ENCODE results near the gene BICD1. TPM values are rescaled to one million over a fixed set of nuclear protein-coding genes. Genes with fewer than 3 reads are reported as not detected.

The BICD1 gene
- total RNA-seq, 1 experiment from 2014 or later = 41.3 TPM

- no peak for DNase-seq
- ChIA-PET POLR2A (ENCODE audit: unreplicated experiment) (no interaction called here), CTCF (no interaction called here)
- Histone ChIP-seq H3K4me2 (no peak overlapping the region), H2AFZ (no peak overlapping the region), H3K36me3 (ENCODE audit: low read depth) (no peaks in the 10 kb centered on the region), H3K9me2 (ENCODE audit: insufficient read depth) (no peaks in the 10 kb centered on the region), H3K79me2 (ENCODE audit: low read depth) (no peaks in the 10 kb centered on the region), H3K4me3 (no peak overlapping the region), H3K27me3 (ENCODE audit: insufficient read depth, low read depth) (no peaks in the 10 kb centered on the region), H3K9me3 (ENCODE audit: insufficient read depth, low read depth) (no peaks in the 10 kb centered on the region), H4K20me1 (ENCODE audit: insufficient read depth) (no peaks in the 10 kb centered on the region), H3K27ac (no peak overlapping the region), H3F3A (ENCODE audit: insufficient read depth, low read depth) (no peaks in the 10 kb centered on the region), H3K4me1 (replicated peaks; ENCODE audit: insufficient read depth) (no peaks in the 10 kb centered on the region)
- intact Hi-C loops (cut with micrococcal nuclease; ENCODE audit: unreplicated experiment) = loop anchor here (10.0 kb wide), 1 partner anchor 611 kb away; the partner anchor contains the start of gene DNM1L
- no TSS peak for BruUV-seq (replicated peaks)
- no peak for TF ChIP-seq EZH2 (IDR thresholded peaks at IDR 0.05; ENCODE audit: low read depth)
- no peak for TF ChIP-seq CTCF (conservative IDR thresholded peaks at IDR 0.05)
Observed at GRCh38 chr12:32063796-32064195, 42.9 kb upstream of the BICD1 start.

- no peaks in the 10 kb centered on the region for H3K36me3 ChIP-seq (ENCODE audit: low read depth)
- H3K4me3 ChIP-seq = no peak overlapping the region
- no peaks in the 10 kb centered on the region for H3K9me3 ChIP-seq (ENCODE audit: insufficient read depth, low read depth)
- no peaks in the 10 kb centered on the region for H3K4me1 ChIP-seq (replicated peaks; ENCODE audit: insufficient read depth)
- CTCF ChIA-PET = interaction anchor here (0.7 kb wide), 1 partner anchor 101 kb away, joined by 4 read pairs; no protein-coding TSS in a partner anchor
- H3K27me3 ChIP-seq (ENCODE audit: insufficient read depth, low read depth) = no peaks in the 10 kb centered on the region
- no peak overlapping the region for H3K4me2 ChIP-seq
- H3K9me2 ChIP-seq (ENCODE audit: insufficient read depth) = no peaks in the 10 kb centered on the region
- no TSS peak for BruUV-seq (replicated peaks)
- no peaks in the 10 kb centered on the region for H4K20me1 ChIP-seq (ENCODE audit: insufficient read depth)
- no peak for DNase-seq
- H3K79me2 ChIP-seq (ENCODE audit: low read depth) = no peaks in the 10 kb centered on the region
- no peak overlapping the region for H2AFZ ChIP-seq
- POLR2A ChIA-PET (ENCODE audit: unreplicated experiment) = interaction anchor here (0.6 kb wide), 1 partner anchor 10 kb away, joined by 5 read pairs; no protein-coding TSS in a partner anchor
- H3F3A ChIP-seq (ENCODE audit: insufficient read depth, low read depth) = no peaks in the 10 kb centered on the region
- no peak overlapping the region for H3K27ac ChIP-seq
- intact Hi-C loops (cut with micrococcal nuclease; ENCODE audit: unreplicated experiment) = loop anchor here (10.0 kb wide), 1 partner anchor 609 kb away; the partner anchor contains the start of gene DNM1L
- TF ChIP-seq EZH2 (IDR thresholded peaks at IDR 0.05; ENCODE audit: low read depth) = no peak
- TF ChIP-seq CTCF (conservative IDR thresholded peaks at IDR 0.05) = no peak
Observed at GRCh38 chr12:32066206-32066605, 40.4 kb upstream of the BICD1 start.

GRCh38 chr12:32069071-32069470 lies 37.6 kb upstream of the BICD1 start:
- no peaks in the 10 kb centered on the region for H3K36me3 ChIP-seq (ENCODE audit: low read depth)
- CTCF ChIA-PET = no interaction called here
- H3F3A ChIP-seq (ENCODE audit: insufficient read depth, low read depth) = no peaks in the 10 kb centered on the region
- intact Hi-C loops (cut with micrococcal nuclease; ENCODE audit: unreplicated experiment) = loop anchor here (10.0 kb wide), 1 partner anchor 606 kb away; the partner anchor contains the start of gene DNM1L
- H3K79me2 ChIP-seq (ENCODE audit: low read depth) = no peaks in the 10 kb centered on the region
- TF ChIP-seq CTCF (conservative IDR thresholded peaks at IDR 0.05) (no peak), EZH2 (IDR thresholded peaks at IDR 0.05; ENCODE audit: low read depth) (no peak)
- H3K4me3 ChIP-seq = no peak overlapping the region
- no TSS peak for BruUV-seq (replicated peaks)
- H3K9me2 ChIP-seq (ENCODE audit: insufficient read depth) = no peaks in the 10 kb centered on the region
- no peaks in the 10 kb centered on the region for H3K27me3 ChIP-seq (ENCODE audit: insufficient read depth, low read depth)
- H3K4me1 ChIP-seq (replicated peaks; ENCODE audit: insufficient read depth) = no peaks in the 10 kb centered on the region
- no peaks in the 10 kb centered on the region; the same call in 1 of the 2 replicates for H3K9me3 ChIP-seq (ENCODE audit: insufficient read depth, low read depth)
- no peak overlapping the region for H2AFZ ChIP-seq
- H4K20me1 ChIP-seq (ENCODE audit: insufficient read depth) = no peaks in the 10 kb centered on the region
- H3K27ac ChIP-seq = no peak overlapping the region
- no peak for DNase-seq
- POLR2A ChIA-PET (ENCODE audit: unreplicated experiment) = interaction anchor here (0.5 to 0.6 kb wide), 2 partner anchors 475 to 775 kb away, joined by 3 to 12 read pairs; no protein-coding TSS in a partner anchor
- H3K4me2 ChIP-seq = no peak overlapping the region

All from PC-9 (cell line).